Epithelial cell of proximal tubule (primary cell): ENCODE results near the gene KLK15. TPM values are rescaled to one million over a fixed set of nuclear protein-coding genes. Genes with fewer than 3 reads are reported as not detected.

Source experiments
- DNase-seq: peaks from one replicate; pipeline ENCODE4 v3.0.0-alpha.2; 2011; ENCODE audit warnings: low read depth
- H3K4me3 ChIP-seq: 2 replicates; pipeline ENCODE4 v1.5.1; 2011; ENCODE audit warnings: low read depth, mild to moderate bottlenecking, low read length
- CTCF ChIP-seq: conservative IDR thresholded peaks from 2 replicates; pipeline ENCODE4 v1.5.1; 2012; ENCODE audit warnings: low read depth, mild to moderate bottlenecking, low read length
- total RNA-seq: library from RNA; depleted of rRNA; stranded (reverse); fragments of >200 nt; gene quantifications from 2 replicates; pipeline ENCODE4 v1.2.3, GENCODE V29; 2015

Gene KLK15, protein sequence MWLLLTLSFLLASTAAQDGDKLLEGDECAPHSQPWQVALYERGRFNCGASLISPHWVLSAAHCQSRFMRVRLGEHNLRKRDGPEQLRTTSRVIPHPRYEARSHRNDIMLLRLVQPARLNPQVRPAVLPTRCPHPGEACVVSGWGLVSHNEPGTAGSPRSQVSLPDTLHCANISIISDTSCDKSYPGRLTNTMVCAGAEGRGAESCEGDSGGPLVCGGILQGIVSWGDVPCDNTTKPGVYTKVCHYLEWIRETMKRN
- not detected in 2 replicates for total RNA-seq

DNA sequence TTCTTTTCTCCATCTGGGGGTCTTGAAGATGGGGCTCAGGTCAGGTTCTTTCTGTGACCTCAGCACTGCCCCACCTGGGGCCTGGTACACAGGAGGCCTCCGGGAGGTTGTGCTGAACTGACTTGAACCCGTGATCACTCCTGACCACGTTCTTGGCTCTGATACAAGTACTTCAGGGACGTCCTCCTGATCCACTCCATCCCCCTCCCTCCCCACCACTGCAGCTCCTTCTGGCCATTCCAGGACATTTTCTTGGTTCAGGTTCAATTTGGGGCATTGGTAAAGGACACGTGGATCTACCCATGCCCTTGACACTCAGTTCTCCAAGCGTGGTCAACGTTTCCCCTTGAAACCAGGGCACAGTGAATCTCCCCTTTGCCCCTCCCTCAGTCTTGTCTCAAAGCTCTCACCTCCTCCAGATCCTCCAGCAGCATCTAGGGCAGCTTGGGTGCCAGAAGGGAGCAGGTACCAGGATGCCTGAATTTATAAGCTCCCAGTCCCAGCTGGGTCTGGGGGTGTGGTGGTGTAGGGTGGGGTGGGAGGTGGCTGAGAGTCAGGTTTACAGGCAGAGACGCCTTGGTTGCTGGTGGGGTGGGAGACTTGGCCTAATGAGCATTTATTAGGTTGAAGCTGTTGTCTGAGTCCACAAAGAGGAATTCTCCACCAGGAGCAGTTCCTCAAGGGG is at the start of gene KLK15:
Gene KLK15 (minus strand): TSS at position 458 of the 685 bp plus-strand sequence. CDS start 2,082 bp downstream, outside the sequence.
- no peak for TF ChIP-seq CTCF
- H3K4me3 ChIP-seq: no peak within 1 kb of the TSS
- no peak for DNase-seq

GRCh38 chr19:50882188-50882587 is 48.8 kb upstream of the KLK15 start:
- no peak overlapping the region for H3K4me3 ChIP-seq
- TF ChIP-seq CTCF: no peak
- no peak for DNase-seq

DNA sequence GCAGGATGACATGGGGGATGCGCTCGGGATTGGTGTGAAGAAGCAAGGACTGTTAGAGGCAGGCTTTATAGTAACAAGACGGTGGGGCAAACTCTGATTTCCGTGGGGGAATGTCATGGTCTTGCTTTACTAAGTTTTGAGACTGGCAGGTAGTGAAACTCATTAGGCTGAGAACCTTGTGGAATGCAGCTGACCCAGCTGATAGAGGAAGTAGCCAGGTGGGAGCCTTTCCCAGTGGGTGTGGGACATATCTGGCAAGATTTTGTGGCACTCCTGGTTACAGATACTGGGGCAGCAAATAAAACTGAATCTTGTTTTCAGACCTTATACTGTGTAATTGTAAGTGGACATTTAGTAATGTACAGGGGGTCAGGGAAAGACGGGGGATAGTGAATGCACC is 46.9 kb upstream of the KLK15 start:
- H3K4me3 ChIP-seq: no peak overlapping the region
- DNase-seq: no peak
- TF ChIP-seq CTCF: no peak

DNA sequence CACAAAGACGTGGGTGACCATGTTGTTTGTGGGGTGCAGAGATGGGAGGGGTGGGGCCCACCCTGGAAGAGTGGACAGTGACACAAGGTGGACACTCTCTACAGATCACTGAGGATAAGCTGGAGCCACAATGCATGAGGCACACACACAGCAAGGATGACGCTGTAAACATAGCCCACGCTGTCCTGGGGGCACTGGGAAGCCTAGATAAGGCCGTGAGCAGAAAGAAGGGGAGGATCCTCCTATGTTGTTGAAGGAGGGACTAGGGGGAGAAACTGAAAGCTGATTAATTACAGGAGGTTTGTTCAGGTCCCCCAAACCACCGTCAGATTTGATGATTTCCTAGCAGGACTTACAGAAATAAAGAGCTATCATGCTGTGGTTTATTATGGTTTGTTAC is 45.5 kb upstream of the KLK15 start:
- no peak for TF ChIP-seq CTCF
- no peak for DNase-seq
- no peak overlapping the region for H3K4me3 ChIP-seq

DNA sequence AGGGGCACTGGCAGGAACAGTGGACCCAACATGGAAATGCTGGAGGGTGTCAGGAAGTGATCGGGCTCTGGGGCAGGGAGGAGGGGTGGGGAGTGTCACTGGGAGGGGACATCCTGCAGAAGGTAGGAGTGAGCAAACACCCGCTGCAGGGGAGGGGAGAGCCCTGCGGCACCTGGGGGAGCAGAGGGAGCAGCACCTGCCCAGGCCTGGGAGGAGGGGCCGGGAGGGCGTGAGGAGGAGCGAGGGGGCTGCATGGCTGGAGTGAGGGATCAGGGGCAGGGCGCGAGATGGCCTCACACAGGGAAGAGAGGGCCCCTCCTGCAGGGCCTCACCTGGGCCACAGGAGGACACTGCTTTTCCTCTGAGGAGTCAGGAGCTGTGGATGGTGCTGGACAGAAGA is 44.0 kb upstream of the KLK15 start:
- no peak for DNase-seq
- H3K4me3 ChIP-seq: no peak overlapping the region
- TF ChIP-seq CTCF: no peak

- no peak overlapping the region for H3K4me3 ChIP-seq
- TF ChIP-seq CTCF: no peak
- DNase-seq: no peak
Measured at GRCh38 chr19:50876456-50876855, 43.1 kb upstream of the KLK15 start.
